Measurements from ENCODE around the gene ARNT2.

GRCh38 chr15:80581976-80582375 is 177.8 kb downstream of the ARNT2 start:
- TF ChIP-seq, protein P1, sequence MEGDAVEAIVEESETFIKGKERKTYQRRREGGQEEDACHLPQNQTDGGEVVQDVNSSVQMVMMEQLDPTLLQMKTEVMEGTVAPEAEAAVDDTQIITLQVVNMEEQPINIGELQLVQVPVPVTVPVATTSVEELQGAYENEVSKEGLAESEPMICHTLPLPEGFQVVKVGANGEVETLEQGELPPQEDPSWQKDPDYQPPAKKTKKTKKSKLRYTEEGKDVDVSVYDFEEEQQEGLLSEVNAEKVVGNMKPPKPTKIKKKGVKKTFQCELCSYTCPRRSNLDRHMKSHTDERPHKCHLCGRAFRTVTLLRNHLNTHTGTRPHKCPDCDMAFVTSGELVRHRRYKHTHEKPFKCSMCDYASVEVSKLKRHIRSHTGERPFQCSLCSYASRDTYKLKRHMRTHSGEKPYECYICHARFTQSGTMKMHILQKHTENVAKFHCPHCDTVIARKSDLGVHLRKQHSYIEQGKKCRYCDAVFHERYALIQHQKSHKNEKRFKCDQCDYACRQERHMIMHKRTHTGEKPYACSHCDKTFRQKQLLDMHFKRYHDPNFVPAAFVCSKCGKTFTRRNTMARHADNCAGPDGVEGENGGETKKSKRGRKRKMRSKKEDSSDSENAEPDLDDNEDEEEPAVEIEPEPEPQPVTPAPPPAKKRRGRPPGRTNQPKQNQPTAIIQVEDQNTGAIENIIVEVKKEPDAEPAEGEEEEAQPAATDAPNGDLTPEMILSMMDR (IDR thresholded peaks at IDR 0.05; ENCODE audit: low read depth, low read length), result no peak
- TF ChIP-seq, protein P2, sequence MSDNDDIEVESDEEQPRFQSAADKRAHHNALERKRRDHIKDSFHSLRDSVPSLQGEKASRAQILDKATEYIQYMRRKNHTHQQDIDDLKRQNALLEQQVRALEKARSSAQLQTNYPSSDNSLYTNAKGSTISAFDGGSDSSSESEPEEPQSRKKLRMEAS (IDR thresholded peaks at IDR 0.05; ENCODE audit: low read depth, low read length), result no peak
- no peak for TF ChIP-seq POLR2A (IDR thresholded peaks at IDR 0.05; ENCODE audit: extremely low read depth, insufficient read length)

Measured in NB4 (cell line).